Stimulated activated CD8-positive, alpha-beta memory T cell treated with anti-CD3 and anti-CD28 coated beads, Interleukin-15, amount 100 ng/mL, for 1 hour (primary cell): Measurements from ENCODE around the gene ZBTB7C.

Experiments
- DNase-seq: peaks from one replicate; pipeline ENCODE4 v3.0.0-alpha.2; 2020; ENCODE audit warnings: low read depth

The ZBTB7C gene

DNA sequence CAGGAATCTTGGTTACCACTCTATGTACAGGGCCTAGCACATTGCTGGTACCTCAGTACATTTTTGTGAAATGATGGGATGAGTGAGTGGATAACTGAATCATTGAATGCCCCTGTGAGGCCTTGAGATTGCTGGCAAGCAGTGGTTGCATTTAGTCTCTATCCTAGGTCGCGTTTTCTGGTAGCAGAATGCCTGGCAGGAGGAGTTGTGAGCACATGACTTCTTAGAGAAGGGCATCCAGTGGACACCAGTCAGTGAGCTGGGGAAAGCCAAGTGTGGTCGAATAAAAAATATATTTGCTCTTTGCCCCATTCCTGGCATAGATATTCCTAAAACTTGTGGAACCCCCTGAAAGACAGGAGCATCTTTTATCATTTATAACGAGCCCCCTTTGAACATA, 416.9 kb downstream of the ZBTB7C start:
- no peak for DNase-seq

DNA sequence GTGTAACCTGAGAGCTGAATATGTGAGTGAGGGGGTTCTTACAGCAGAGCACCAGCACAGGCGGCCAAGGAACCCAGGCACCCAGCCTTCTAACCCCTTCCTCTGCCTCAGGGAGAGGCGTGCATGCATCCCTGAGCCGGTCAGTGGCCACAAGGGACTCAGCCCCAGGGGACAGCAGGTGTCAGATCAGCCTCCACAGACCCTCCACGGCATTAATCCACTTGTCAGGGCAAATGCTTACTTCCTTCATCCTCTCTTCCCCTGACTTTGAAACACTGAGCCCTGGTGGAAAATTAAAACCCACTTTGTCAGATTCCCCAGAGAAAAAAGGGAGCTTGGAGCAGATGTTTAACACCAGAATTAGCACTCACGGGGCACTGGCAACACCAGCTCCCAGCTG, 418.2 kb downstream of the ZBTB7C start:
- no peak for DNase-seq

GRCh38 chr18:47987388-47987699, 421.8 kb downstream of the ZBTB7C start:
- no peak for DNase-seq

DNA sequence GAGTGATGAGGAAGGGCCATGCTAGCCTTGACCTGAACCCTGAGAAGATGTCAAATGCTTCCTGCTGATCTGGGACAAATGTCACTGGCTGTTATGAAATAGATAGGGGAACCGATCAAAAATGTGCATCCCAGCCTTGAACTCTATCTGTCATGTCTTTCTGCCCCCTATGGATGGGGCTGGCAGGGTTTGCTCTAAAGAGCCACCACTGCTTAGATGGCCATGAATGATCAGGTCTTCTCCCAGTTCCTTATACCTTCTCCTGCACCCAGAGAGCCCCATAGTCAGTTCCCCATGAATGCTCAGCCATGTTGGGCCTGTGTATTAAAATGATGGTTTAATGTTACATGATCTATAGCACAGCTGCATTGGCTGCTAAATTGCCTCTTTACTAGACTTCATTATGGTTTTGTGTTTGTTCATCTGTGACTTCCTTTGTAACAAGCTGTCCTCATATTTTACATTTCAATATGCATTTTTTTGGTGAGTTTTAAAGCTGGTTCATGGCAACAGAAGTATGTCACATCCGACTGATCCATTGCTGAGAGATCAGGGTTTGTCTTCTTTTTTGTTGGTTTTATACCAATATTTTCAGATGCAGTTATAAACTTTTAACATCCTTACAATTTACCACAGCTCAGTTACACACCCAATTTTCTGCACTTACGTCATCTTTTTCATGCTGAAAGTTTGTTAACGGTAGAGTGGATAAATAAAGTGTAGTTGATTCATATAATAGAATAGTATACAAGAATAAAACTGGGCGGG, 422.4 kb downstream of the ZBTB7C start:
- no peak for DNase-seq

DNA sequence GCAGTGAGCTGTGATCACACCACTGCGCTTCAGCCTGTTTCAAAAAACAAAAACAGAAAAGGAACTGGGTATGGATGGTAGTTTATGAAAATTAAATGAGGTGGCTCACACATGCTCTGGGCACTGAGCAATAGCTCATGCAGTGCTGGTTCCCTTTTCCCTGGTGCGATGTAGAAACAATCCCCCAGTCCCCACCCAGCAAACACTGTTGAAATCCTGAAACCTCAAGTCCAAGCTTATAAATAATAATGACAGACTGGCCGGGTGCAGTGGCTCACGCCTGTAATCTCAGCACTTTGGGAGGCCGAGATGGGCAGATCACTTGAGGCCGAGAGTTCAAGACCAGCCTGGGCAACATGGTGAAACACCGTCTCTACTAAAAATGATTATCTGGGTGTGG, 423.3 kb downstream of the ZBTB7C start:
- no peak for DNase-seq

- DNase-seq = no peak
These were observed 424.2 kb downstream of the ZBTB7C start for GRCh38 chr18:47984991-47985390.

DNA sequence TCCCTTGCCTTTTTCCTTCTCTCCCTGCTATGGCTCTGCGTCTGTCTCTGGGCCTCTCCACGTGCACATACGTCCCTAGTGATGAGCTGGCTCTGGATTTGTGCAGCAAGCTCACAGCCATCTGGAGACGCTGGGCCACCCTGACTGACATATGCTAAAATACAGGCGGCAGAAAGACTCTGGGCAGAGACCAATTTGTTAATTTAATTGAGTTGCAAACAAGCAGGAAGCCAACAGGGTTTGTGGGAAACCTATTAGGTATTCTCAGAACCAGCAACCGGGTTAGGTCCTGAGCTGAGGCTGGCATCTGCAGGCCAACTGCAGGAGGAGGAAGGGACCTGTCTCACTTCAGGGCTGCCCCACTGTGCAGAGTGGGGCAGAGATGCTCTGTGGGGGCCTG, 425.2 kb downstream of the ZBTB7C start:
- DNase-seq = no peak

DNA sequence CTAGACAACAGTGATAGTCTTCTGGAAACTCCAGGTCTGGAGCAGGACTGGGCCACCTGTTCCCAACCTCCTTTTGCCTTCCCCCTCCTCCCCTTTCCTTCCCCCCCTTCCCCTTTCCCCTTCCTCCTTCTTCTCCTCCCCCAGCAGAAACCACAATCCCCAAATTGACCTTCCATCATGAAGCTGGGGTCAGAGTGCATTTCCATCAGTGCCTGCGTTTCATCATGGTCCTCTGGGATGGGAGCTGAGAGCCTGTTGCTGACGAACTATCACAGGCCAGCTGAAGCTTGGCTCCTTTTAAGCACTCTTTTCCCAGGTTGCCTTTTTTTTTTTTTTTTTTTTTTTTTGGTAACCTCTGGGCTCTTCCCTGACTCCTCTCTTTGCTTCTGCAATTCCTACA, 426.1 kb downstream of the ZBTB7C start:
- DNase-seq = no peak

DNA sequence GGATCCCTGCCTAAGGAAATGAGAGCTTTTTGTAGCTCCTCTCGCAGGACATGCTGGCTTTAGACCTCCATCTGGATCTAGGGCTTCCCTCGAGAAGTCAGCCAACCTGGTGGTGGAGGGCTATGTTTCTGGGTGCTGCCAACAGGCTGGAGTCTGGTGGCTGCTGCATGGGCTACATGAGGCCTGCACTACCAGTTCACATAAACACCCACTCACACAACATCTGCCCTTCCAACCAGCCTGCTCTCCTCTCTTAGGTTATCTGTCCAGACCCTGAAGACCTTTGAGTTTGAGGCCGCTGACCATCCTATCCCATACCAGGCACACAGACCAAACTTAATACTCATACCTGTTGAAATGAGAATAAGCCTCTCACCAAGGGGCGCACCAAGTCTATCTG, 427.4 kb downstream of the ZBTB7C start:
- DNase-seq = no peak

GRCh38 chr18:47981320-47981719, 427.9 kb downstream of the ZBTB7C start:
- no peak for DNase-seq

- no peak for DNase-seq
These were observed 429.5 kb downstream of the ZBTB7C start for GRCh38 chr18:47979611-47980200.

DNA sequence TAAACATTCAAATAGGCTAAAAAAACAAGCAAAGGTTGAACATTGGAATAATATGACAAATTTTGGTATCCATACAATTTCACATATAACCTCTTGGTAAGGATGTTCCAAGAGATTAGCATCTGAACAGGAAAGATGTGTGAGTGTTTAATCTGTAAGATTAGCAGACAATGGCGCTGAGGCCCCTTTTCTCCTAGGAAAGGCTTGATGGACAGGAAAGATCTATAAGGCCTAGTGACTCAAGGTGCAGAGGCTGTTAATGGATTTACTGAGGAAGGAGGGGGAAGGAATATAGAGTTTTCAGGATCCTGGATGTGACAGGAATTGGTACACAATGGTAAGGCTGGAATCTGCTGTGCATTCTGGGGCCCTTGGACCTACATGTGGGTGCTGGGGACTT, 430.6 kb downstream of the ZBTB7C start:
- DNase-seq = no peak

DNA sequence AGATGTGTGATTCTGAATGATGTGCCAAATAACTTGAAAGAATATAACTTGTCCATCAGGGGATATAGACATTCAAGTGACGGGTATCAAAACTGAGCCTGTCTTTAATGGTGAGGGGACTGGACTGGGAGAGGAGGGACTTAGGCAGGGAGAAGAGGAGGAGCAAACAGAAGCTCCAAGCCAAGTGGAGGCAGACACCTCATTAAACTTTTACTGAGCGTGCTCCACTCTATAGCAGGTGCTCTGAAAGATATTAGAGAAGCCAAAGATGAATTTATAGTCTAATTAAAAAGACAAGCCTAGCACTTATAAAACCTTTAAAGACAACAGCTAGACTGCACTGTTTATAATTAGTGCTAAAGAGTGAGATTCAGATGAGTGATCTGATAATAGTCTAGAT, 431.0 kb downstream of the ZBTB7C start:
- no peak for DNase-seq
